ENCODE data around the gene FAF1.
A peak's percentile ranks its signal among the peaks of the same experiment; 100 is the strongest.

FAF1 gene

GRCh38 chr1:50488876-50489275 is 471.2 kb downstream of the FAF1 start:
- peak; percentile 73 for DNase-seq (ENCODE audit: low read depth)

- peak; percentile 65 for DNase-seq (ENCODE audit: low read depth)
Measured at GRCh38 chr1:50488356-50488755, 471.7 kb downstream of the FAF1 start.

GRCh38 chr1:50487725-50488124 is 472.3 kb downstream of the FAF1 start:
- DNase-seq (ENCODE audit: low read depth), result no peak

- DNase-seq (ENCODE audit: low read depth), result no peak
Measured at GRCh38 chr1:50481142-50481736, 478.8 kb downstream of the FAF1 start.

GRCh38 chr1:50476800-50477199 is 483.3 kb downstream of the FAF1 start:
- DNase-seq (ENCODE audit: low read depth), result no peak

- no peak for DNase-seq (ENCODE audit: low read depth)
Measured at GRCh38 chr1:50474859-50475809, 484.9 kb downstream of the FAF1 start.

GRCh38 chr1:50473513-50473912 is 486.6 kb downstream of the FAF1 start:
- no peak for DNase-seq (ENCODE audit: low read depth)

GRCh38 chr1:50471967-50472366 is 488.1 kb downstream of the FAF1 start:
- no peak for DNase-seq (ENCODE audit: low read depth)

GRCh38 chr1:50462964-50463363 is 497.1 kb downstream of the FAF1 start:
- no peak for DNase-seq (ENCODE audit: low read depth)

GRCh38 chr1:50458507-50458906 is 501.6 kb downstream of the FAF1 start:
- DNase-seq (ENCODE audit: low read depth), result no peak

- no peak for DNase-seq (ENCODE audit: low read depth)
Measured at GRCh38 chr1:50454911-50455310, 505.2 kb downstream of the FAF1 start.

- no peak for DNase-seq (ENCODE audit: low read depth)
Measured at GRCh38 chr1:50453266-50453665, 506.8 kb downstream of the FAF1 start.

- DNase-seq (ENCODE audit: low read depth), result no peak
Measured at GRCh38 chr1:50452700-50453099, 507.4 kb downstream of the FAF1 start.

- DNase-seq (ENCODE audit: low read depth), result no peak
Measured at GRCh38 chr1:50450861-50451653, 509.0 kb downstream of the FAF1 start.

- no peak for DNase-seq (ENCODE audit: low read depth)
Measured at GRCh38 chr1:50447961-50448360, 512.1 kb downstream of the FAF1 start.

GRCh38 chr1:50441183-50441582 is 518.9 kb downstream of the FAF1 start:
- no peak for DNase-seq (ENCODE audit: low read depth)

- peak; percentile 14 for DNase-seq (ENCODE audit: low read depth)
Measured at GRCh38 chr1:50438945-50439344, 521.1 kb downstream of the FAF1 start.

GRCh38 chr1:50436489-50436888 is 523.6 kb downstream of the FAF1 start:
- DNase-seq (ENCODE audit: low read depth), result no peak

GRCh38 chr1:50430010-50430405 is 530.1 kb downstream of the FAF1 start:
- no peak for DNase-seq (ENCODE audit: low read depth)

GRCh38 chr1:50427818-50428779 is 532.0 kb downstream of the FAF1 start:
- DNase-seq (ENCODE audit: low read depth), result no peak

GRCh38 chr1:50427086-50427817 is 532.8 kb downstream of the FAF1 start:
- DNase-seq (ENCODE audit: low read depth), result no peak
